GM18909 (cell line): Measurements from ENCODE around the gene PLA2G4C.

Experiments
- ATAC-seq: cut with Tn5 transposase; IDR thresholded peaks from one replicate; pipeline ENCODE4 v1.9.1; 2021; ENCODE audit warnings: mild to moderate bottlenecking; ENCODE audit not compliant: unreplicated experiment, poor library complexity

PLA2G4C gene

GRCh38 chr19:48004236-48004635 lies 106.4 kb downstream of the PLA2G4C start:
- no peak for ATAC-seq

- ATAC-seq = no peak
Measured at GRCh38 chr19:48000846-48001245, 109.8 kb downstream of the PLA2G4C start.

- ATAC-seq = no peak
Measured at GRCh38 chr19:47998800-47999199, 111.8 kb downstream of the PLA2G4C start.
